Hepatocyte (in vitro differentiated cells): Measurements from ENCODE around the gene ADIRF.

Experiments used
- CTCF ChIP-seq: fragments of 200-600 bp; sonication (generic); IDR thresholded peaks from 2 replicates; pipeline ENCODE4 v1.5.1; 2016; ENCODE audit warnings: antibody characterized with exemption, mild to moderate bottlenecking; ENCODE audit not compliant: poor library complexity
- EZH2 ChIP-seq: fragments of 200-600 bp; sonication (generic); IDR thresholded peaks from 2 replicates; pipeline ENCODE4 v1.6.1; 2016; ENCODE audit warnings: antibody characterized with exemption, mild to moderate bottlenecking, borderline replicate concordance
- EZH2phosphoT487 ChIP-seq: fragments of 200-600 bp; sonication (generic); IDR thresholded peaks from one replicate; pipeline ENCODE4 v1.6.1; 2018; ENCODE audit warnings: antibody characterized with exemption, mild to moderate bottlenecking, low read depth, moderate library complexity; ENCODE audit not compliant: unreplicated experiment, severe bottlenecking

DNA sequence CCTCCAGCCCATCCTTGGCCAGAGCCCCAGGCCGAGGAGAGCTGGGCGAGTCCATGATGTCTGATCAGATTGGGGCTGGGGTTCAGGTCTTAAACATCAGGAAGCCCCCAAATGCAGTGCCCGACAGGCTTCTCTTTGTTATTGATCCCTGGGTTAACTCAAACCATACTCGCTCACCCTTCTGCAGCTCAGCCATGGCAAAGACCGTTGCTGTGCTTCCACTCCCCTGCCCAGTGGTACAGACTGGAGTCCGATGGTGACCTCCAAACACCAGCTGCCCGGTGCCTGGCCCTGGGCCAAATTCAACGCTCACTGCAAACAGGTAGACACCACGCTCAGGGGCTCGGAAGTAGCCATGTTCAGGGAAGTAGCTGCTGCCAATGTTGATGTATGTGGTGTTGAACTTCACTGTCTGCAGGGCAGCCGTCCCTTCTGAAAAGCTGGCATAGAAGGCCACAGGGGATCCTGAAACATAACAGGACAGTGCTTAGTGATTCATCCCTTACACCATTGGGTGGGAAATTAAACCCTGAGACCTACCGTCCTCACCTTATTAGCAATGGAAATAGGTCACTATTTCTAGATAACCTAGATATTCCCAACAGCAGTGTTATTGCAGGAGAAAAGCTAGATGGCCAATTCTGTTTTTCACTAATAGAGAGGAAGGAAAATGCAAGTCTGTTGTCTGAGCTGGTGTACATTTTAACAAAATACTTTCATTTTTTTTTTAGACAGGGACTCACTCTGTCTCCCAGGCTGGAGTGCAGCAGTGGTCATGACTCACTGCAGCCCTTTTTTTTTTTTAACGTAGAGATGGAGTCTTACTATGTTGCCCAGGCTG lies 31.4 kb upstream of the ADIRF start:
- no peak for TF ChIP-seq CTCF
- TF ChIP-seq EZH2, result no peak
- TF ChIP-seq EZH2phosphoT487, result no peak
